GM03348 (cell line): ENCODE data around the gene CAPNS2.

Source experiments
- DNase-seq: peaks from one replicate; pipeline ENCODE4 v3.0.0; 2012; ENCODE audit warnings: low spot score

The CAPNS2 gene

DNA sequence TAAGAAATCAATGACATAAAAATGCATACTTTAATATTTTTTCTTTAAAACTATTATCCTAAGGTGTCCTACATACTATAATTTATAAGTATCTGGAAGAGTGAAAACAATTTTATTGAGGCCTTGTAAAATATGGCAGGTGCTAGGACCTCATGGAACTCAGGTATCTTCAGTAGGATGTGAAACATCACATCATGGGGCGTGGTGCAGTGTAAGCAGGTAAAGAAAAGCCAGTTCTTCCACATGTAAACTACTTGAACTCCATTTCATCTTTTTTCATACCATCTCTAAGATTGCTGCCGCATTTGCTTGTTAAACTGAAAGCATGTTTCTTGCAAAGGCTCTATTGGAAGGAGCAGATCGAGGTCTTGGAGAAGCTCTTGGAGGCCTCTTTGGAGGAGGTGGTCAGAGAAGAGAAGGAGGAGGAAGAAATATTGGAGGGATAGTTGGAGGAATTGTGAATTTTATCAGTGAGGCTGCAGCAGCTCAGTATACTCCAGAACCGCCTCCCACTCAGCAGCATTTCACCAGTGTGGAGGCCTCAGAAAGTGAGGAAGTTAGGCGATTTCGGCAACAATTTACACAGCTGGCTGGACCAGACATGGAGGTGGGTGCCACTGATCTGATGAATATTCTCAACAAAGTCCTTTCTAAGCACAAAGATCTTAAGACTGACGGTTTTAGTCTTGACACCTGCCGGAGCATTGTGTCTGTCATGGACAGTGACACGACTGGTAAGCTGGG, at the start of gene CAPNS2:
Gene CAPNS2, plus strand, starts transcription at position 253 of the 744 bp plus-strand sequence. Its CDS starts 73 bp downstream, at position 326.
- no peak for DNase-seq

DNA sequence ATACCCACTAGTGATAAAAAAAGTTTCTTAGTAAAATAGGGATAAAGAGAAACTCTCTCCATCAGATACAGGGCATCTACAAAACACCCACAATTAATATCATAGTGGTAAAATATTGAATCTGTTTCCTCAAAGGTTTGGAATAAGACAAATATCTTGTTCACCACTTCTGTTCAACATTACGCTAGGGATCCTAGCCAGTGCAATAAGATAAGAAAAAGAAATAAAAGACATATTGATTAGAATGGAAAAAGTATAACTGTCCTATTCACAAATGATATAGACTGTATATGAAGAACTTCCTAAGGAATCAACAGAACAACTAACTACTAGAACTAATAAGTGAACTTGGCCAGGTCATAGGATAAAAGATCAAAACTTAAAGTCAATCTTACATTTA, 44.7 kb upstream of the CAPNS2 start:
- no peak for DNase-seq

DNA sequence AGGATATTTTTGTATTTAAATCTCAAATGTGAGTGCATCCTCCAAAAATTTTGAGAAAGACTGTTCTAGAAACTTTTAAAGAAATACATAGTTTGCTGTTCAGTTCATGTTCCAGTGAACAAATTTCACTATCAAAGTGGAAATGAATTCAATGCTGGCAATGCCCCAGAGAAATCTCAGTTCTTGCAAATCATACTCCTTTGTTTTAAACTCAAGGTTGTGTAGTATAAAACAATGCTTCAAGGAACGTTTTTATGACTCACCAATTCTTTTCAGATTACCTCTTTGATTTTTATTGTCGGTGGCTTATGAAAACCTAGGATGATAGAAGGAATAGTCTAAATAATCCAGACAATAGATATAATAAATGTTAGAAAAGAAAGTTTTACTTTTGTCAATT, 40.0 kb upstream of the CAPNS2 start:
- DNase-seq, result no peak

- no peak for DNase-seq
Measured at GRCh38 chr16:55527885-55528284, 38.6 kb upstream of the CAPNS2 start.

DNA sequence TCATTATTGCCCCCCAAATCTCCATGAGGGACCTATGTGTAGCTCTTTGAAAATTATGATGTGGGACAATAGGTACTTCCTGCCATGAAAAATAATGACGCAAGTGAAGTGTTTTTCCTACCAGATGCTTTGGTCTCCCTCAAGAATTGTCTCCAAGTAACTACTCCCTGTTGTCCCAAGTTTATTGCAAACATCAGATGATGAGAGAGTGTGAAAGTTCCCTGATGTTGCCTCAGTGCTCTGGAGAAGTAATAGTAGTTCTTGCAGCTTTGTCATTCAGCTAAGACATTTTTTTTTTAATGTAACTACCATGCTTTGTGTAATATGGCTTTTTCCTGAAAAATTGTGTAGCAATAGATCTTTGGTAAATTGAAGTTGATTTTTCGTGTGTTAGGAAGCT, 37.5 kb upstream of the CAPNS2 start:
- DNase-seq, result no peak

- no peak for DNase-seq
Measured at GRCh38 chr16:55530316-55530856, 36.1 kb upstream of the CAPNS2 start.

DNA sequence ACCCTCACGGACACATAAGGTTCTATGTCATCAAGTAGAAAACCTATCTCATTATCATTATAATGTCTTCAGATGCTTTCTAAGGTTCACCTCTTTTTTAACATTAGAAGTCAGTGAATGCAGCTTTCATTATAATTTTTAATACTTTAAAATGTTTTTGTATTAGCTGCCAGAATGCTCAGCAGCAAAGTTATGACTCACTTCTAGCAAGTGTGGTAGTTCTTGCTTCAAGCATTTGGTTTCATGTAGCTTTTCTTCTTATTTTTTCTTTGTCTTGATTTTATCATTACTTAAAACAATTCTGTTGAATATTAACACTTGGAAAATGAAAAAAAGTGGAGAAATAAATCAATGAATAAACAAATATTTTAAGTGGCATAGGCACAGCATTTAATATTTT, 34.3 kb upstream of the CAPNS2 start:
- DNase-seq, result peak; percentile 21

- DNase-seq, result no peak
Measured at GRCh38 chr16:55534756-55535155, 31.7 kb upstream of the CAPNS2 start.

DNA sequence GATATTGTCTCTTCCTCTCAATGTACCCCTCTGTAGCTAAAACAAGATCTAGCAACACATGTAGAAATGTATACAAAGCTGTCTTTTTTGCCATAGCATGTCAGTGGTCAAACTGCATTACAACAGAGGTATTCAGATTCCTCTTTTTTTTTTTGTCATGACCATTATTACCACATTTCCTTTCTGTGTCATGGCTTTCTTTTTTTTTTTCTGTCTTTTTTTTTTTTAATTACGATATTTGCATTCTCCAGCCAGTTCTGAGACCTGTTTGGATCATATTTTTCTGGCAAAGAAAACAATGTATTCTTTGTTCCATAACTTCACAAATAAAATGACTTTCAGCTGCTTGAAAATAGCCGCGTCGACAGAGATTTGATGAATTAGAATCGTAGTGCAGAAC, 27.4 kb upstream of the CAPNS2 start:
- DNase-seq, result peak; percentile 23

- no peak for DNase-seq
Measured at GRCh38 chr16:55539488-55539887, 27.0 kb upstream of the CAPNS2 start.

DNA sequence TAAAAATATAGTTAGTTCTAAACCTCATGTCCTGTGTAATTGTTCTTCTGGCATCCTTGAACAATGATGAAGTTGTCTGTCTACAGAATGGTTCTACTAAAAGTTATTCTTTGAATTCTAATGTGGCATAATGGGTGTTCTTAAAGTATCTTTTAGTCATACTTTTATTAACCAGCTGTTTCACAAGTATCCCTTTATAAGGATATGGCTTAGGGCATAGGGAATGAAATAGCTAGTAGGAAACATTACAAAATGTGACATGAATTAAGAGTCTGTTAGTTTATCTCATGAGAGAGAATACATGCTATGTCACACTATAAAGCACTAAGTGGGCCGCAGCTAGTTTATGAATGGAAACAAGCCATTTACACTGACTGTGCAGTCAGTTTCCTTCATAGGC, 26.3 kb upstream of the CAPNS2 start:
- no peak for DNase-seq

GRCh38 chr16:55542459-55543082, 23.9 kb upstream of the CAPNS2 start:
- DNase-seq, result peak; percentile 31

- peak; percentile 23 for DNase-seq
Measured at GRCh38 chr16:55543472-55543871, 23.0 kb upstream of the CAPNS2 start.

GRCh38 chr16:55552621-55553020, 13.9 kb upstream of the CAPNS2 start:
- peak; percentile 56 for DNase-seq

GRCh38 chr16:55555436-55555835, 11.0 kb upstream of the CAPNS2 start:
- DNase-seq, result peak; percentile 29

DNA sequence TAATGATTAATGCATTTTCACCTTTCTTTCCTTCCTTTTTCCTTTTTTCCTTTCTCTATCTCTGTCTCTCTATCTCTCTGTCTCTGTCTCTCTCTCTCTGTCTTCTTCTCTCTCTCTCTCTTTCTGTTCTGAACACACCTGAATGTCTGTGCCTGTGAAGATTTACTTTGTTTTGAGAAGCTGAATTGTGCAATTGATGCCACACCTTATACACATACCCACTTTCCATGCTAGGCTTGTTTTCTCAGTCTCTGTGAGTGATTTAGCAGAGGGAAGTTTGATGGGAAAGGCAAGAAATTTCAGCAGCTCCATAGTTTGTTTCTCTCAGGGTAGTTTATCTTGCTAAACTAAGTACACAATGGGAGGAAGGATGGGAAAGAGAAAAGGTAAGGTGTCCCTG, 9.3 kb upstream of the CAPNS2 start:
- no peak for DNase-seq

- no peak for DNase-seq
Measured at GRCh38 chr16:55559233-55559632, 7.3 kb upstream of the CAPNS2 start.

- no peak for DNase-seq
Measured at GRCh38 chr16:55559933-55560516, 6.5 kb upstream of the CAPNS2 start.

DNA sequence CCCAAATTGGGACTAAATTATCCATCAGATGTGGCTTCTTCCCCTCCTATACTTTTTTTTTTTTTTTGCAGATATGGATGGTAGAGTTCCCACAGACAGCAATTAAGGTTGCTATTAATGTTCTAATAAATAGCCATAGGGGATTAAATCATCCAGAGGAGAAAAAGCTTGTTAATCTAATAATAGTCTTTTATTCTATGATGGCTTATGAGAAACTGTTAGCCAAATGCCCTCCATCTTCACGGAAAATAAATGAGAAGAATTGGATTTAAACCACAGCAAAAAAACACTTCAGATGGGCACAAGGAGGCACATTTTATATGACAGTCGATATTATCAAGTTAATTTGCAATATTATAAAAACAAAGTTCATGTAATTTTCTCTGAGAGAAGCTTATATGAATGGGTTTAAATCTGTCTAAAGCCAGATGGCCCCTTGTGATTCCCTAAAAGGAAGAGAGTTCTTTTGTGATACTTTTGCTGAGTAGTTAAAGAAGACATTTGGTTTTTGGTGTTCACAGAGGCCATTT, 5.1 kb upstream of the CAPNS2 start:
- DNase-seq, result no peak

- peak; percentile 6 for DNase-seq
Measured at GRCh38 chr16:55562936-55563335, 3.5 kb upstream of the CAPNS2 start.

GRCh38 chr16:55563797-55564196, 2.7 kb upstream of the CAPNS2 start:
- no peak for DNase-seq

GRCh38 chr16:55565086-55565485, 1.4 kb upstream of the CAPNS2 start:
- DNase-seq, result no peak

GRCh38 chr16:55567382-55567781, 898 bp downstream of the CAPNS2 start:
- DNase-seq, result peak; percentile 36
